Measurements from ENCODE around the gene MAP1B.
A peak's percentile ranks its signal among the peaks of the same experiment; 100 is the strongest.

MAP1B gene

DNA sequence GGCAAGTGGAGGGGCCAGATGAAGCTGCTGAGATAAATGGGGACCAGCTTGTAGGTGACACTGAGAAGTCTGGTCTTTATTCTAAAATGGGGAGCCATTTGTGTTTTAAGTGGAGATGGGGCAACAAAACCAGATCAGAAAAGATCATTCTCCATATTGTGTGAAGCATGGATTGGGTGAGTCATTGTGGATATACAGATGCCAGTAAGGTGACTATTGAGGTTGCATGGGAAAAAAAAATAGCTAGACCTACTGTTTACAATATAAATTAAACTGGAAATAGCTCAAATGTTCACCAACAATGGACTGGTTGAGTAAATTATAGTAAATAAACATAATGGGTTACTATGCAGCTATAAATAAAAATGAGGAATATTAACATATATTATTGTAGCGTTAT, 5.4 kb upstream of the MAP1B start:
- DNase-seq, result no peak

DNA sequence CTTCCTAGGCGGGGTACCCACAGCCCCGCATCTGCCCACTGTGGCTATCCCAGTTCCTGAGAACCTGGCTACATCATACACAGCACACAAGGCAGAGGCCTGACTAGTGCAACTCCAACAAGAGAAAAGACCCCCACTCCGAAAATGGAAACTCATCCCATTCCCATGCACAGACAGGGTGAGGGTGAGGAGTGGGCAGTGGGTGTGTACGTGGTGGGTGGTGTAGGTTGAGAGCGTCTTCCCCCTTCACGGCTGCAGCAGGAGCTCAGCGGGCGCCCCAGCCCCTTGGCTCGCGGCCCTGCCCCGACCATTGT, 501 bp upstream of the MAP1B start:
- DNase-seq, result no peak

DNA sequence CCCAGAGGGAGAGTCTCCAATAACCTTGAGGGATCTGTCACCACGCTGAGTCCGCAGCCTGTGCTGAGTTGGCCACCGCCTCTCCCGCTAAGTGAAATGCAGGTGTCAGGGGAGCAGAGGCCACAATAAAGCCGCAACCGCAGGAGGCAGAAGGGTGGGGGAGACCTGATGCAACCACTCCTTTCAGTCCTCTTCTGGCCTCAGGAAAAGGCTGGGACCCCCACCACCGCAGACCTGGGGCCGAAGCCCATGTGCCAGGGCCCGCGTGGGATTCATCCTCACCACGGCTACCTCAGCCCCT, 576 bp downstream of the MAP1B start:
- no peak for DNase-seq

DNA sequence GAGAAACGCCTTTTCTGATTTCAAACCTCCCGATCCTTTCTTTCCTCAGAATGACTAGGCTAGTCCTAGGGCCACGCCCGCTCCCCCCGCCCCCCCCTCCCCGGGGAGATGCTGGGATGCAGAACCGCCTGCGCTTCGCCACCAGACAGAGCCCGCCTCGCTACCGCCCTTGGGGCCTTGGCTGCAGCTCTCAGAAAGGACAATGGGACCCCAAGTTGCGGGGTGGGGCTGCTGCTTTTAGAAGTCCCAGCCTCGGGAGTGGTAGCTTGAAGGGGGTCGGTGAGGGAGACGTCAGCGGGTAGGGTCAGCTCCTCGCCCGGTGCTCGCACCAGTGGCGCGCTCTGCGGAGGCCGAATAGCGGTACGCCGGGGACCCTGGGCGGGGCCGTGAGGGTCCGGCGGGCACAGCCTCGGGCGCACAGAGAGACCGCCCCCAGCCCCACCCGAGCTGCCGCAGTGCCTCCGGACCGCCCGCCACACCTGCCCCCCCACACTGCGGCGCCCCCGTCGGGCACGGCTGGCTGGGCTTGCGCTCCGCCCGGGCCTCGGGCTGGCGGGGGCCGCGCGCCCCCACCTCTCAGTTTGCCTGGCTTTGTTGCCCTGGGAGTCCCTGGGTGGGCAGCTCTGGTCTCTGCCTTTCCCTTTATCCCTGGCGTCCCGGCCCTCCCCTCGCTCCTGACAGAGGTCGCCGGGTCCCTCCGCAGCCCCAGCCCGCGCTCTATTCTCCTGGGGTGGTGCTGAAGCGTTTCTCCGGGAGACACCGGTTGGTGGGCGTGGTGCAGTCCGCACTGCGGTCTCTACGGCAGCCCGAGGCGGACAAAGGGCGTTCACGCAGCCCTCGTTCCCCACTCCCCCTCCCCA, 1.2 kb downstream of the MAP1B start:
- DNase-seq, result peak; percentile 51

DNA sequence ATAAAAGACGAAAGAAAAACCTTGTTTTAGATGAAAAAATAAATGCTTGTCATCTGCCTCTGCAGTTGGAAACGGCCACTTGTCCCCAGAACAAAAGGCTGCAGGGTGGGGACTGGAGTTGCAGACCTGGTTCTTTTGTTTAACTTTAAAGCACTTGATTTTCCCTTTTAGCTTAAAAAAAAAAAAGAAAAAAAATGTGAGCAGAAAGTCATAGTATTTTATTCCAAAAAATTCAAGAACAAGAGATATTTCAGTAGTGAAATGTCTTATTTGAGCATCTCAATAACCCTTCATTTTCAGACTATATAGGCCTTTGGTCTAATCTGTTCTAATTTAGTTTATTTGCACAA, 1.8 kb downstream of the MAP1B start:
- no peak for DNase-seq

DNA sequence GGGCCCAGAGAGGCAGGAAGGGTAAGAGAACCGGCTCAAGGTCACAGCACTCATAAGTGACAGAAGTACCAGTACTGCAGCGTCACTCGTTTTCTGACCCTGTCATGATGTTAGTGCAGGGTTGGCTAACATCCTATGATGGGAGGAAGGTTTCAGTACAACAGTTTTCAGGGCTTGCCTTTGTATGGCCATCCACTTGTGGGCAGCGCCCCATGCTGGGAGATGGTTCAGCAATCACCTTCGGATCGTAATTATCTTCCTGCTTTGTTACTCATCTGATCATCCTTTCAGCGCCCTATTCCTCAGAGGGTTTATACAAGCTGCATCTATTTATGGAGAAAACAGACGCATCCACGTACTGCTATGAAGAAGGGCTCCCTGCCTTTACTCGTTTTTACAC, 2.4 kb downstream of the MAP1B start:
- peak; percentile 39 for DNase-seq

DNA sequence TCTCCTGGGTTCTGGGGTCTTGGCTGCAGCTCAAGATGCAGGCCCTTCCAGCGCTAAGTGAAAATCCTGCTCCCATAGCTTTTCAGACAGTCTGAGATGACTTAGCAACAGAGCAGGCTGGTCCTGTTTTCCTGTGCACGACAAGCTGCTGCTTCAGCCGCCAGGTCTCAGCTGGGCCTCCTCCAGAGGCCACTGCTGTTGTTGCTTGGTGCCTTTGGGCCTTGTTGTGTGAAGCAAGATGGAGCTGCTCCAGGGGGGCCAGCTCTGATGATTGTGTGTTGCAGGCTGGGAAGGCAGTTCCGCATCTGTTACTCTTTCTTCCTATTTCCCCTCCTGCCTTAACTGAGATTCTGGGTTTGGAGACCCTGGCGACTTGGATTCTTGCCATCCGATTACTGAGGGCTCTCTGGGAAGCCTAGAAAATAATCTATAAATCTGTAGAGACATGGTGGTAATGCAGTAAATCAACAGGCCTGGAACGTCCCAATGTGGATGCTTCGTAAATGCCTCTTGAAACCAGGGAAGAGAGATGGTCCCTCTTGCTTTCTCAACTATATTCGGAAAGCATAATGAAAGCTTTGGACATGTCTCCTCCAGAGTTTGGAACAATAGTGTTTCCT, 3.2 kb downstream of the MAP1B start:
- DNase-seq, result peak; percentile 33

DNA sequence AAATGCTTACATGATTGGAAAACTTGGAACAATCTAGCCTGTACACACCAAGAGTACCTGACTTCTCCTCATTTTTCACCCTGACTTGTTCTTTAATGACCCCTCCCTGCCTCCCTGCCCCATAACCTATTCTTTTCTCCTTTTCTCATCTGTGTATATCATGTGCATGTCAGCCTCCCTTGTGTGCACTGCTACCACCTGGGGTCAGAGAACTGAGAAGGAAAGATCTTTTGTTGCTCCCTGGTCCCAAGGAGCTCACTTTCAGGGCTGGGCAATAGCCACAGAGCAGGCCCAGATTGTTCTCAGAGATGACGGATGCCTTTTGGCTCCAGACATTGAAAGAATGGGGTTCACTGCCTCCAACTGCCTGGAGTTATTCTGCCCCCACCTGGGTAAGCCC, 5.1 kb downstream of the MAP1B start:
- DNase-seq, result no peak

DNA sequence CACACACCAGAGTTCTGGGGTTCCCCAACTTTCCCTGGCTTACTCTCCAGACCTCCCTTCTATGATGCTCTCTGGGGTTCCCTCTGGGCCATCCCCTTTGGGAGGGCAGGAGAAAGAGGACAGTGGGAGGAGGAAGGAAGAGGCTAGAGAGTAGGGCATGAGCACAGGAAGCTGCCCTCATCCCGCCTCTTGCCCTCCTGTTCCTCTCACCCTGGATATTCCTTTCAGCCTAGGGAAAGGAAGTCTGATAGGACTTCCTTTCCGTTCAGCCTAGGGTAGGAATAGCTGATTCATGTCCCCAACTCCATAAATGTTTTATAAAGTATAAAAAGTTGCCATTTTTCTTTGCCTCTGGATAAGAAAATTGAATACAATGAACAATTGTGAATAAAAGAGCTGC, 7.4 kb downstream of the MAP1B start:
- DNase-seq, result no peak

DNA sequence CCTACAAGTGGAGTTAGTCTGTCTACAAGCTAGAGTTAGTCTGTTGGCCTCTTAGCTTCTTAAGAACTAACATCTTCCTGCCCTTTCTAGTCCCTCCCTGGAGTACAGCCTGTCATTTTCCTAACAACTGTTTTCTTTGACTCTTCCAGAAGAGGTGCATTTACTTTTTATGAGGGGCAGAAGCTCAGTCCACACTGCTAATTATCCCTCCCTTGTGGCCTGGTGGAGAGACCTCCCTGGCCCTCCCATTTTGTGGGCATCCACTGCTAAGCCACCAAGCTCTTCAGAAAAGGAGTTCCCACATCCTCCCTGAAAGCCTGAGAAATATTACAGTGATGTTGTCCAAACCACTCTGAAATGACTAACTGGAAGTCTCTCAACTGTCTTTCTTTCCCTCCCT, 8.0 kb downstream of the MAP1B start:
- DNase-seq, result no peak

DNA sequence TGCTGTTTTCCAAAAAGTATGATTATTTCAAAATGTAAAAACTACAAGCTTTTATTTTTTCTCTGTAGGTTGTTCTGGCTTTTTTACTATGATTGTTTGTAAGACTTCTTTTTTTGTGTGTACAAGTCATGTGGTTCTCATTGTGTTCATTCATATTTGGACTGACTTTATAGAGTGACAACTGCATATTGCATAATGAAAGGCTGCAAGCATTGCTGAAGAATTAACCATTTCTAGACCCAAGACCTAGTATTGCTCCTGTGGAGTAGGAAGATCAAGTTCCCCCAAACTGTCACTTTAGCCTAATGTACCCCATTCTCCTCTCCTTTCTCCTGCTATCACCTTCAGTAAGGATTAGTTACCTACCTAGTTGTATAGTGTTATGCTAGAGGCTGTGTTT, 10.0 kb downstream of the MAP1B start:
- DNase-seq, result no peak

DNA sequence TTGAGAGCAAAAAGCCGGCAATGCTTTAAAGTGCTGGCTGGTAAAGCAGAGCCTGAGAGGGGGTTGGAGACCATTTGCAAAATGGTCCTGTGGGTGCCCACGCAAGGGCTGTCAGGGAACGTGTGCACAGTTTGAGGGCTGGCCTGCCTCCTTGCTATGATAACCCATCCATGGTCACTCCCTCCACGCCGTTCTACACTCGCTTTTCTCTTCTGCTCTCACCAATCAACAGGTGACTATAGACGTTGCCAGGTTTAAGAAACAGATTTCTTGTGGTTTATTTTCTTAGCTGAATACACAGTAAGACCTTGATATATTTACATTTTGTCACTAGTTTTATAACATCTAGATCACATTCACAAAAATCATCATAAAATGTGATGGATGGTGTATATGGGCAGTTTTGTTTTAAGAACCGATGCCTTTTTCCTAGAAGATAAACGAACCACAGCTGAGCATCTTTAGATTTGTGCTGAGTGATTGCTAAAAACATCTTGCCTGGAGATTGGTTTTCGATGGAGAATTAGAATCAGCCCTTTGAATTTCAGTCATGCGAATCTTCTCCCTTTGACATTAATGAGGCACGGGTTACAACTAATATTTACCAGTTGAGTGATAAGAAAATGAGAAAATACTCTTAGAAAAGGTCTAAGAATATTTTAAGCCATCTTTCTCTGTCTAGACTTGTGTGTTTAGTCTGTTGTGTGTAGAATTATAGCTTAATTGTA, 13.9 kb downstream of the MAP1B start:
- no peak for DNase-seq

DNA sequence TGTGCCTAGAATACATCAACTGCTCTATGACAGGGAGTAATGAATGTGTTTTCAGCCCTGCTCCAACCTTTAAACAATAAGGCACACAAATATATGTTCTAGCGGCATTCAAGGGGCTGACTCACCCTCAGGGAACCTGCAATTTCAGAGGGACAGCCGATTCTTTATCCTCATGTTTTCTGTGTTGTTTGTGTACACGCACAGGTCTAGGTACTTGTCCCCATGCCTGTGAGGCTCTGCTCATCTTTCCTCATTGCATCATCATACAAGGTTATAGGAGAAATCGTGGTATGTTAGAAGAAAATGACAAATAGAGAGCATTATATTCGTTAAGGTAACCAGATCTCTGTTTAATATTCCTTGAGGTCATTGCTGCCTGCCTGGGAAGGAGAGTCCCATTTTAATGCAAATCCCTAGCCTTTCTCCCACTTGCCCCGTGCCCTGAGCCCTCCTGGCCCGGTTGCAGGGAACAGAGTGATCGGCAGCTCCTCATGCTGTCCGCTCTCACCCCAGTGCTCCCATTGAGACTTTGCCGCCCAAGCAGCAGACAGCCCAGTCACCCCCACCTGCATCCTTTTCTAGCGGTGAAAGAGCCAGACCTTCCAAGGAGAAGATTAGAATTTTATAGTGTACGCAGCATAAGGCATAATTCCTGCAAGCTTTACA, 14.6 kb downstream of the MAP1B start:
- DNase-seq, result no peak

DNA sequence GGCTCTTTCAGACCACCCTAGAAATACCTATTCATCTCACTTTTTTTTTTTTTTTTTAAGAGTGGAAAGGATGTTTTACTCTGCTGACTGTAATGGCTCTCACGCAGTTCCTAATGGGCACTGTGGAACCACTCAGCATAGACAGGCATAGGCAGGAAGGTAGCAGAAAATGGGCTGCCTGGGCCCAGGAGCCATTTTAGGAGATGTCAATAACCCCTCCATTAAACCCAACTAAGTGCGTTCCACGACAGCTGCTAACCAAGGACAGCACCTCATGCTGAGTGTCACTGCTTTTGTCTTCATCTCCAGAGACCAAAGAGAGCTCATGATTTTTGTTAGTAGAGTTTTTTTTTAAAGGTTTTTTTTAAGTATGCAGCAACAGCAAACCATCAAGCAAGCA, 15.3 kb downstream of the MAP1B start:
- DNase-seq, result no peak

DNA sequence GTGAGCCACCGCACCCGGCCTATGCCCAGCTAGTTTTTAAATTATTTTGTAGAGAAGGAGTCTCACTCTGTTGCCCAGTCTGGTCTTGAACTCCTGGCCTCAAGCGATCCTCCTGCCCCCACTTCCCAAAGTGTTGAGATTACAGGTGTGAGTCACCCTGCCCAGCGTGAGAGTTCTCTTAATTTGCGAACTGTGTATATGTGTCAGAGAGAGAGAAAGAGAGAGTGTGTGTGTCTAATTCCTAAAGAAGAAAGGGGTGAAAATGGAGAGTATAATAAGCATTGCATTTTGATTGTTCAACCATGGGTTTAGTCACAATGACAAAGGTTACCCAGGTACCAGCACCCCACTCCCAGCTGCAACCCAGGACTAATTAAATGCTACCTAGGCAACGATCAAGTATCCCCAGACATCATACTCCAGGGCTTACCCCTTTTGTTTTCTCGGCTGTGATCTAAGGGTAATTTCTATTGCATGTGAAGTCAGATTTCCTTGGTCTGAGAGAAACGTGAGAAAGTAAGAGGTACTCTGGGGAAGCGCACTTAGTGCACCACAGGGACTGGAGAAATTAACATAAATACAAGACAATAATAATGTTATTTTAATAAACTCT, 16.6 kb downstream of the MAP1B start:
- no peak for DNase-seq

DNA sequence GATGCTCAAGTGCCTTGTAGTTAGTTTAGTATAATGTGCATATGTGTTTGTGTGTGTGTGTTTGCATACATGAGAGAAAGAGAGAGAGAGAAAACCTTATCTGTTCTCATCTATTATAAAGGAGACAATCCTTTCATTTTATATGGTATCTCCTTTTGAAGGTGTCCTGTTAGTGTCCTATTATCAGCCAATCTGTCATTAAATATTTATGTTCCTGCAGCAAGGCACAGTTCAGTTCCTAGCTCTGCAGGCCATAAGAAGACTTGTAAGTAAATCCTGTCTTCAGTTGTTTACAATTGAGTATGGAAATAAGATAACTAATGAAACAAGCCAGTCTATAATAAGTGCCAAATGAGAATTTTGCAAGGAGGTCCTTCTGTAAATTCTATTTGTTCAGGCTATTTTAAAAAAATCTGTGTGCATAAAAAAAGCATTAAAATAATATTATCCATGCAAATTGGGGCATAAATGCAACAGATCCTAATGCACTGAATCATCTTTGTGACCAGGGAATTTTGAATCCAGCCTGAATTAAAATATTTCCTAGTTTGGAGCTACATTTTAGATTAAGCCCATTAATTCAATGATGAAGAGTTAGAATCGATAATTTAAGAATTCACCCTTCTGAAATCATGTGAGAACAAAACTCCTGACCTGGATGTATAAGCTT, 18.1 kb downstream of the MAP1B start:
- DNase-seq, result no peak

DNA sequence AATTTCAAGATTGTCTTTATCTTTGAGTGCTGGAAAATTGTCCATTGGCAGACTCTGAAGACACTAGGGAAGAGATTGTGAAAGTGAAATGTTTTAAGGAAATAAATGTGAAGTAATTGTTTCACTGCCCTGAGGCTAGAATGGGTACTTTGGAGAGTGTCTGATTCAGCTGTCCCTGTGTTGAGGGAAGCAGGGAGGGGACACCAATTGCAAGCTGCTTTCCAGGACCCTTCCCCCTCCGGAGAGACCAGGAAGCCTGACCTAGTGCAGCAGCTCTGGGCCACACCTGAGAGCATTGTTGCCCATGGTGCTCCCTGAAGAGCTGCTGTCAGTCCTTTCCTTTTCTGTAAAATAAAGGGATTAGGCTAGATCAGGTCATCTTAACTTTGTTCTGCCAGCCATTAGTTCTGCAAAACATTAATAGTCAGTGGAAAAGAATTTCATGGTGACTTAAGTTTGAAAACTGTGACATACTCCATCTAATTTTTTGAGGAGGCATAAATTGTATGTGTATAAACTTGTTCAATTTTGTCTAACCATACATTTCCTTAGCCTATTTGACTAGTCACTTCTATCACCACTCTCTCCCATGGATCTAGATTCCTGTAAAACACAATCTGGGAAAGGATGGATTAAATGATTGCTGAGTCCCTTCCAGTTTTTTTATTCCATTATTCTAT, 18.8 kb downstream of the MAP1B start:
- DNase-seq, result no peak

DNA sequence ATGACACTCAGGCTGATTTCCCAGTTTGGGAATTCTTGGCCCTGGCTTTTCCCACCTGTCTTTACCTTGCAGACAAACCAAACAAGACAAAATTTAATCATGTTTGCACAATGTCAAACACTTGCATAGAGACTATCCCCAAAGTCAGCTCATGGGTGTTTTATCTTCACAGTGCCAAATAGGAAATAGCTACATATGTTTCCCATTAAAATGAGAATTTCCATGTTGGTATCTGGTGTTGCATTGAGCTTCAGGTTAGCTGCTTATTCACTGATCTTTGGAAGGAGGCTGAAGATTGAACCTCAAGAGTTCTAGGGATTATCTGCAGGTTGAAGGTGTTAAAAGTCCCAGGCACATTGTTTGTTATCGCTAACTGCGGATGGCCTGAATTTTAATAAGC, 19.5 kb downstream of the MAP1B start:
- DNase-seq, result no peak

DNA sequence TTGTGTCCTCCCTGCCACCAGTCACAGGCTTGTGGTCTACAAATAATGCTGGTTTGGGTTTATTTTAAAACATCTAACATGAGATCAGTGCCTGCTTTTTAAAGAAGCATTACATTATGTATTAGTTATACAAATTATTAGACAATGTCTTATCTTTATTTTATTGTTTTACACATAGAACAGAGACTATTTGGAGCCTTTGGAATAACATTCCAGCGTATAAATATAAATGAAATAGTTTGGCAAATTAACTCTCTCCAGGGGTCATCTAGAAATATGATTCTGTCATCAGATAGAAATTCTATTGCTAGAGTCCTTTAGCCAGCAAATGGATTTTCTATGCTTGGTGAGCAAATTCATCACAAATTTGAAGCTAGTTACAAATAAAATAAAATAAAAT, 22.4 kb downstream of the MAP1B start:
- DNase-seq, result no peak

DNA sequence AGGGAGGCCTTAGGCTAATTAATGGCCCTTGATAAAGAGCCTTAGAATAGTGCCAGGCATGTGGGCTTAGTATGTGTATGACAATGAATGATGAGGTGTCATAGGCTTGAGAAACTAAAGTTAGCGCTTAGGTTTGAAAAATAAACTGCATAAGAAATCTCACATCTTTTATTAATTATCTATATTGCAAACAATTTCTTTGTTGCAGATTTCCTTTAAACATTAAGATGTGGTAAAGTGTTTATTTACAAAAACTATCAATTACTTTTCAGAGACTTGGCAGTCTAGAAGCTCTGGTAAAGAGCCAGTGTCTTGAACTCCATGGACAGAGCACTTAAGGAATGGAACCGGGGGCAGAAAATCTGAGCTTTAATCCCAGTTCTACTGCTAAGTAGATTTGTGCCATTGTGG, 23.1 kb downstream of the MAP1B start:
- DNase-seq, result no peak

DNA sequence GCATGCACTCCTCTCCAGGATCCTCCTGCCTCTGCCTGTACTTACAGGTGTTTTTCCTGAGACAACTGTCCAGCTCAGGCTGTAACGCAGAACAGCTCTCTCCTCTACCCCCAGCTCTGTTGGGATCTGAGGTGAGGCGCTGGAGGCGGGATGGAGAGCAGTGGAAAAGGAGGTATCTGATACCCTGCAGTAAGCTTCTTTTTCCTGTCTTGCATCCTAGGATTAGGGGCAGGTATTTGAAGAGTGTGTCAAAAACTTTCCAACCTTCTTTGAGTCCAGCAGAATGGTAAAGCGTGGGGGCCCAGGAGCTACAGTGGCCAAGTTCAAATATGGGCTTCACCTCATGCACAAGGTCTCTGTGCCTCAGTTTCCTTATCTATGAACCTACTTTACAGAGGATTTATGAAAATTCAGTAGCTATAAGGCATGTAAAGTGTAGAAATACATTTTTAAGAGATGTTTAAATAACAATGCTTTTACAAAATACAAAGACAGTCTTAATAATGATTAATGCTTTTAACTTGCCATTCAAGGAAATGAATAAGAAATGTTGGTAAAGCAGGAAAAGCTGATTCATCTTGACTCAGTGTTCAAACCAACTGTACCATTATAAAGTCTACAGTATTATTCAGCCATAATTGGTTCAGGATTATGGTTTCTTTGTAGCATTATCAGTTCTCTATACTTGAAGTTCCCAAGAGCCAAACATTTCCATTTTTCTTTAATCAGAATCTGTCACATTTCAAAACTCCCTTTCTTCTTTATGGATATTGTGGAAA, 26.1 kb downstream of the MAP1B start:
- DNase-seq, result no peak
